ENCODE results near the gene EMC6.

Gene EMC6

GRCh38 chr17:3656353-3656752, 12.3 kb upstream of the EMC6 start:
- TF ChIP-seq, protein P1, sequence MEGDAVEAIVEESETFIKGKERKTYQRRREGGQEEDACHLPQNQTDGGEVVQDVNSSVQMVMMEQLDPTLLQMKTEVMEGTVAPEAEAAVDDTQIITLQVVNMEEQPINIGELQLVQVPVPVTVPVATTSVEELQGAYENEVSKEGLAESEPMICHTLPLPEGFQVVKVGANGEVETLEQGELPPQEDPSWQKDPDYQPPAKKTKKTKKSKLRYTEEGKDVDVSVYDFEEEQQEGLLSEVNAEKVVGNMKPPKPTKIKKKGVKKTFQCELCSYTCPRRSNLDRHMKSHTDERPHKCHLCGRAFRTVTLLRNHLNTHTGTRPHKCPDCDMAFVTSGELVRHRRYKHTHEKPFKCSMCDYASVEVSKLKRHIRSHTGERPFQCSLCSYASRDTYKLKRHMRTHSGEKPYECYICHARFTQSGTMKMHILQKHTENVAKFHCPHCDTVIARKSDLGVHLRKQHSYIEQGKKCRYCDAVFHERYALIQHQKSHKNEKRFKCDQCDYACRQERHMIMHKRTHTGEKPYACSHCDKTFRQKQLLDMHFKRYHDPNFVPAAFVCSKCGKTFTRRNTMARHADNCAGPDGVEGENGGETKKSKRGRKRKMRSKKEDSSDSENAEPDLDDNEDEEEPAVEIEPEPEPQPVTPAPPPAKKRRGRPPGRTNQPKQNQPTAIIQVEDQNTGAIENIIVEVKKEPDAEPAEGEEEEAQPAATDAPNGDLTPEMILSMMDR (conservative IDR thresholded peaks at IDR 0.05; ENCODE audit: low read length) = no peak
- no peak for DNase-seq (ENCODE audit: low read depth)
- no peak overlapping the region for H3K4me3 ChIP-seq (ENCODE audit: low read length)

GRCh38 chr17:3656755-3657587, 11.6 kb upstream of the EMC6 start:
- TF ChIP-seq, protein P1 (conservative IDR thresholded peaks at IDR 0.05; ENCODE audit: low read length) = no peak
- H3K4me3 ChIP-seq (ENCODE audit: low read length) = no peak overlapping the region
- no peak for DNase-seq (ENCODE audit: low read depth)

GRCh38 chr17:3657588-3657869, 11.1 kb upstream of the EMC6 start:
- H3K4me3 ChIP-seq (ENCODE audit: low read length) = no peak overlapping the region
- no peak for DNase-seq (ENCODE audit: low read depth)
- TF ChIP-seq, protein P1 (conservative IDR thresholded peaks at IDR 0.05; ENCODE audit: low read length) = no peak

DNA sequence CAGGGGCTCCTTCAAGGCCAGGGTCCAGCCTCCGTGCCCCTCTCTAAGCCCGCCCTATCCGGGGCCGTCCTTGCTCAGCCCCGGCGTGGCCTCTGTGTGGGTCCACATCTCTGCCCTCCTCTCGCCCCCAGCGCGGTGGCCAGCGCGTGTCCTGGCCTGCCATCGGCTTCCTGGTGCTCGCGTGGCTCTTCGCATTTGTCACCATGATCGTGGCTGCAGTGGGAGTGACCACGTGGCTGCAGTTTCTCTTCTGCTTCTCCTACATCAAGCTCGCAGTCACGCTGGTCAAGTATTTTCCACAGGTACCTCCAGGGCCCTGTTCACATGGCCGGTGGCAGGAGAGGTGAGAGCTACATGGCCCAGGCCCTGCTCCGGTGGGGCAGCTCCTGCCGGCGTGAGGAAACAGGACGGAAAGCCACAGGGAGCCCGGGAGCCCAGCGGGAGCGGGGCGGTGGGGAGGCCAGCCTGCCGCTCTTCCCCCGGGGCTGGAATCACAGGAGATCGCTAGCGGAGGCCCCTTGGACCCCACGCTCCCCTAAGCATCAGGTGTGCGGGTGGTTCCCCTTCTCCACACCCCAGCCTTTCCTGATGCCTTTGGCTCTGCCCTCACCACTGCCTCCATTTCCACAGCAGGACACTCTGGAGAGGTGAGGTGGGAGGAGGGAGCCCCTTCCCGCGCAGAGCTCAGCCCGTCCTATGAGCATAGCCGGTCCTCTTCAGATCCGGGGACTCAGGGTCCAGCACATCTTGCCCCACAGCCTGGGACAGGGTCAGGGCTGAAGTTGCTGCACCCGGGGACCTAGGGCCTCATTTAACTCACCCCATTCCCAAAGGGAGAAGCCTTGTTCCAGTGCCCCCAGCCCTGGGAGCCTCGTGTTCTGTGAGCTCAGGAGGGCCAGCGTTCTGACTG, 10.5 kb upstream of the EMC6 start:
- no peak for DNase-seq (ENCODE audit: low read depth)
- no peak overlapping the region for H3K4me3 ChIP-seq (ENCODE audit: low read length)
- TF ChIP-seq, protein P1 (conservative IDR thresholded peaks at IDR 0.05; ENCODE audit: low read length) = no peak

DNA sequence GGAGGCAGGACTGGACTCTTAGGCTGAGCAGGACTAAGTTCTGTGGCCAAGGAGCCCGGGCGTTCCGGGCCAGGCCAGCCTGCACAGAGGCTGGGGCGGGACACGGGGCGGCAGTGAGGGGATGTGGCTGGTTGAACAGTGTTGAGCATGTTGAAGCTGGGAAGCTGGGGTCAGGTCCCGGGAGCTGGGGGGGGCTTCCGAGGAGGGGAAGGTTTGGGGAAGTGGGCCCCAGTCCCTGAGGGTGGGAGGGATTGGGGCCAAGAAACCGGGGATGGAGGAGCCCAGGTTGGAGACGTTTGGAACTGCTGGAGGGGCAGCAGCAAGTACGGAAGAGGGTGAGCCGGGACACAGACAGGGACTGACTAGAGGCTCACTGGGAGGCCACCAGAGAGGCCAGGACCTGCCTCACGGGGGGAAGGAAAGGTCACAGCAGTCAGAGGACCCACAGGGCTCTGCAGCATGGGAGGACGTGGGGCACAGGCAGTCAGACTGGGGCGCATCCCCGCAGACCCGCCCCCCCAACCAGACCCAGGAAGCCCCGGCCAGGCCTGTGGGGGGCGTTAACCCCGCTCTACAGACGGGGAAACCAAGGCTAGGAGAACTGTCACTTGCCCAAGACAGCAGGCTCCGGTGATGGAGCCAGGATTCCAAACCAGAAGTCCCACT, 9.7 kb upstream of the EMC6 start:
- DNase-seq (ENCODE audit: low read depth) = no peak
- H3K4me3 ChIP-seq (ENCODE audit: low read length) = no peak overlapping the region
- TF ChIP-seq, protein P1 (conservative IDR thresholded peaks at IDR 0.05; ENCODE audit: low read length) = no peak

GRCh38 chr17:3659541-3660111, 9.0 kb upstream of the EMC6 start:
- DNase-seq (ENCODE audit: low read depth) = peak; percentile 91
- TF ChIP-seq, protein P1 (conservative IDR thresholded peaks at IDR 0.05; ENCODE audit: low read length) = peak; percentile 37
- no peak overlapping the region for H3K4me3 ChIP-seq (ENCODE audit: low read length)
